T-helper 17 cell (primary cell): Measurements from ENCODE around the gene TENM4. TPM values are rescaled to one million over a fixed set of nuclear protein-coding genes. Genes with fewer than 3 reads are reported as not detected.

ENCODE experiments used
- ATAC-seq: fragments of 150-1000 bp; cut with Tn5 transposase; 2 replicates; pipeline ENCODE4 v1.10.0; 2021; ENCODE audit warnings: mild to moderate bottlenecking, moderate library complexity
- DNase-seq, 3 donors: peaks; one replicate each; pipeline versions ENCODE4 v3.0.0 to v3.0.0-alpha.2; 2020 to 2021
- H3K9me3 ChIP-seq: one replicate; pipeline ENCODE4 v1.7.0; 2013; ENCODE audit warnings: low read length, mild to moderate bottlenecking; ENCODE audit not compliant: control insufficient read depth, poor library complexity, severe bottlenecking
- H3K27ac Mint-ChIP-seq: one replicate; pipeline ENCODE4 v1.8.0; 2022; ENCODE audit warnings: mild to moderate bottlenecking, moderate library complexity, mixed read lengths
- H3K27me3 Mint-ChIP-seq: one replicate; pipeline ENCODE4 v1.8.0; 2022; ENCODE audit warnings: mixed read lengths
- H3K36me3 Mint-ChIP-seq: one replicate; pipeline ENCODE4 v1.8.0; 2022; ENCODE audit warnings: low read depth, mixed read lengths
- H3K4me1 Mint-ChIP-seq: one replicate; pipeline ENCODE4 v1.8.0; 2022; ENCODE audit warnings: mild to moderate bottlenecking, mixed read lengths
- H3K4me3 Mint-ChIP-seq: one replicate; pipeline ENCODE4 v1.8.0; 2022; ENCODE audit warnings: mild to moderate bottlenecking, moderate library complexity, mixed read lengths
- total RNA-seq, 4 donors: library from RNA in 2 of 4; stranded (reverse) in 2 of 4; gene quantifications; one replicate each; pipeline ENCODE4 v1.2.3 and lab custom pipeline; 2022 to 2026

The TENM4 gene
- total RNA-seq, 2 donors from 2014 or later = 0.31 to 0.97 TPM

GRCh38 chr11:78790784-78791183 is 650.0 kb downstream of the TENM4 start:
- Mint-ChIP-seq H3K4me3 (no peak overlapping the region), H3K27me3 (peaks cover 20% of the 10 kb centered on the region), H3K36me3 (no peaks in the 10 kb centered on the region), H3K27ac (no peak overlapping the region), H3K4me1 (no peaks in the 10 kb centered on the region)
- no peak for DNase-seq
- H3K9me3 ChIP-seq = no peaks in the 10 kb centered on the region
- ATAC-seq = no peak

DNA sequence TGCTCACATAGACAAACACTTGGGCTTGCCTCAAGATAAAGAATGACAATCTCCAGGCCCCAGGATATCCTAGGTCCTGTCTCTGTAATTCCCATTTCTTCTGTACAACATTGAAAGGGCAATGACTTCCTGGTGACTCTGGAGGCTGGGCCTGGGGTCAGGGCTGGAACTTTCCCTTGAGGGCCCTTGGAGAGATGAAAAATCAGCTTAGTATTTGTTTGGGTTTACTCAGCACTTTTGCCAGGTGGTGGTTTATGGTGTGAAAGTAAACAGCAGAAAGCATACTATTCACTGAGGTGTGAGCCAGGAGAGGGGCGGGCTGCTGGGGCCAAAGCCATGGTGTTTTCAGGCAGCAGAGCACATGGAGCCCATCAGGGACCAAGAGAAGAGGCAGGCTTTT is 651.5 kb downstream of the TENM4 start:
- ATAC-seq (no peak), DNase-seq (no peak)
- Mint-ChIP-seq H3K27me3 (peaks cover 26% of the 10 kb centered on the region), H3K4me1 (no peaks in the 10 kb centered on the region), H3K36me3 (no peaks in the 10 kb centered on the region), H3K4me3 (no peak overlapping the region), H3K27ac (no peak overlapping the region)
- H3K9me3 ChIP-seq = no peaks in the 10 kb centered on the region

DNA sequence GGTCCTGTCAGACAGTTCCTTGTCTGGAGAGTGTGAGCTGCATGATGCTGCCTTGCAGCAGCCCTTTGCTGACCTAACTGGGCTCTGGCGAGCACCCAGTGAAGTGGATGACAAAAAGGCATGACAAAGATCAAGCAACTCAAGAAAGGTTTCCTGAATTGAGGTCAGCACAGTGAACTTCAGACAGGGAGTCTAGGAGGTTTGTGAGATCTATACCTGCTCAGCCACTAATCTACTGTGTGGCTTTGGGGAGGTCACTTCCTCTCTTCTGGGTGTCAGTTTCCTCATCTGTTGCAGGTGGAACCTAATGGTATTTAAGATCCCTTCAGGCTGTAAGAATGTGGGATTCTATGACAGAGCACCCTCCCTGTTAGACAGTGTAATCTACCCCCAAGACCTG is 652.3 kb downstream of the TENM4 start:
- no peaks in the 10 kb centered on the region for H3K9me3 ChIP-seq
- no peak for DNase-seq
- H3K4me3 Mint-ChIP-seq = no peak overlapping the region
- H3K27me3 Mint-ChIP-seq = peaks cover 25% of the 10 kb centered on the region
- no peak overlapping the region for H3K27ac Mint-ChIP-seq
- no peaks in the 10 kb centered on the region for H3K4me1 Mint-ChIP-seq
- H3K36me3 Mint-ChIP-seq = no peaks in the 10 kb centered on the region
- ATAC-seq = no peak

- Mint-ChIP-seq H3K36me3 (no peaks in the 10 kb centered on the region), H3K4me1 (no peaks in the 10 kb centered on the region), H3K4me3 (no peak overlapping the region), H3K27ac (no peak overlapping the region), H3K27me3 (peaks cover 25% of the 10 kb centered on the region)
- no peak for ATAC-seq
- H3K9me3 ChIP-seq = no peaks in the 10 kb centered on the region
- no peak for DNase-seq
These were observed 653.1 kb downstream of the TENM4 start for GRCh38 chr11:78787696-78788095.

- no peak for ATAC-seq
- no peak overlapping the region for H3K4me3 Mint-ChIP-seq
- H3K27ac Mint-ChIP-seq = no peak overlapping the region
- H3K27me3 Mint-ChIP-seq = peaks cover 26% of the 10 kb centered on the region
- H3K4me1 Mint-ChIP-seq = no peaks in the 10 kb centered on the region
- H3K36me3 Mint-ChIP-seq = no peaks in the 10 kb centered on the region
- no peak for DNase-seq
- no peaks in the 10 kb centered on the region for H3K9me3 ChIP-seq
These were observed 654.1 kb downstream of the TENM4 start for GRCh38 chr11:78786746-78787145.

DNA sequence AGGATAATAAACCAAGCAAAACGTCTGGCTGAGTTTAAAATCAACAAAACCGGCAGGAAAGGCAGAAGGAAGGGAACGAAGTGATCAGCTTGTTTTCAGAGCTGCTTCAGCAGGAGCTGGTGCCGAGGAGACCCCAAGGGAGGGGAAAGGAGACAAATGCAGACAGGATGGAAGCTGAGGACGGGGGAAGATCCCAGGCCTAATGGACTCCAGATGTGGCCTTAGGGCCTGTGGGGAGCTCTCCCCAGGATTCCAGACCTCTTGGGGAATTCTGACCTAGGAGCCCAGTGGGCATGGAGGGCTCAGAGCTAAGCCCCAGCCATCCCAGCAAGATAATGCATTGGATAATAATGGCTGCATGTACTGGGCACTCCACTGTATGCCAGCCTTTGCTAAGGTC is 654.7 kb downstream of the TENM4 start:
- no peaks in the 10 kb centered on the region for H3K4me1 Mint-ChIP-seq

GRCh38 chr11:78784321-78785061 is 656.3 kb downstream of the TENM4 start:
- no peaks in the 10 kb centered on the region for H3K36me3 Mint-ChIP-seq
- no peak overlapping the region for H3K27ac Mint-ChIP-seq

More for the DNA sequence above, 654.7 kb downstream of the TENM4 start:
- no peaks in the 10 kb centered on the region for H3K36me3 Mint-ChIP-seq
- ATAC-seq (no peak), DNase-seq (no peak)
- H3K27ac Mint-ChIP-seq = no peak overlapping the region
- peaks cover 26% of the 10 kb centered on the region for H3K27me3 Mint-ChIP-seq
- H3K4me3 Mint-ChIP-seq = no peak overlapping the region
- no peaks in the 10 kb centered on the region for H3K9me3 ChIP-seq

DNA sequence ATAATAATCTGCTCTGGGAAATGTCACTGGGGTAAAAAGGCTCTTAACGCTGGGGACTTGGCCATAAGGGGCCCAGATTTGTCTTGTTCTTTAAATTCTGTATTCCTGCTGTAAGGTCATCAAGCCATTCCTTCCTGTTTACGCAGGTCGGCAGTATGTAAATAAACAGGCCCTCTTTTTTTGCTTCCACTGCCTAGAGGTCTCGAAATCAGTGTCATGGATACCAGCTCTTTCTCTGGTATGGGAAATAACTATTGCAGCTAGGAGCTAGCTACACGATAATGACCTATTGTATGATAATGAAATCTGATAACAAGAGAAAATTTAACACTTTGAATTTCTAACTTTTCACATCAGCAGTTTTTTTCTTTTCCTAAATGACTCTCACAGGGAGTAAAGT is 657.0 kb downstream of the TENM4 start:
- no peaks in the 10 kb centered on the region for H3K9me3 ChIP-seq
- Mint-ChIP-seq H3K4me1 (no peaks in the 10 kb centered on the region), H3K36me3 (no peaks in the 10 kb centered on the region), H3K27ac (no peak overlapping the region), H3K27me3 (peaks cover 28% of the 10 kb centered on the region), H3K4me3 (no peak overlapping the region)
- ATAC-seq (no peak), DNase-seq (no peak)

More at GRCh38 chr11:78784321-78785061, 656.3 kb downstream of the TENM4 start:
- no peaks in the 10 kb centered on the region for H3K9me3 ChIP-seq
- DNase-seq = no peak
- ATAC-seq = no peak
- H3K4me1 Mint-ChIP-seq = no peaks in the 10 kb centered on the region
- no peak overlapping the region for H3K4me3 Mint-ChIP-seq
- H3K27me3 Mint-ChIP-seq = peaks cover 31% of the 10 kb centered on the region

- H3K36me3 Mint-ChIP-seq = no peaks in the 10 kb centered on the region
- DNase-seq (no peak), ATAC-seq (no peak)
- no peak overlapping the region for H3K4me3 Mint-ChIP-seq
- no peak overlapping the region for H3K27ac Mint-ChIP-seq
- H3K27me3 Mint-ChIP-seq = peaks cover 28% of the 10 kb centered on the region
- no peaks in the 10 kb centered on the region for H3K9me3 ChIP-seq
- no peaks in the 10 kb centered on the region for H3K4me1 Mint-ChIP-seq
These were observed 657.5 kb downstream of the TENM4 start for GRCh38 chr11:78783301-78783700.

- DNase-seq = no peak
- Mint-ChIP-seq H3K4me1 (no peaks in the 10 kb centered on the region), H3K27ac (no peak overlapping the region), H3K4me3 (no peak overlapping the region), H3K36me3 (no peaks in the 10 kb centered on the region), H3K27me3 (peaks cover 28% of the 10 kb centered on the region)
- H3K9me3 ChIP-seq = no peaks in the 10 kb centered on the region
- no peak for ATAC-seq
These were observed 658.1 kb downstream of the TENM4 start for GRCh38 chr11:78782725-78783124.

GRCh38 chr11:78780889-78781288 is 659.9 kb downstream of the TENM4 start:
- no peaks in the 10 kb centered on the region for H3K9me3 ChIP-seq
- Mint-ChIP-seq H3K27ac (no peak overlapping the region), H3K4me3 (no peak overlapping the region), H3K36me3 (no peaks in the 10 kb centered on the region), H3K27me3 (peaks cover 28% of the 10 kb centered on the region), H3K4me1 (no peaks in the 10 kb centered on the region)
- DNase-seq (no peak), ATAC-seq (no peak)

DNA sequence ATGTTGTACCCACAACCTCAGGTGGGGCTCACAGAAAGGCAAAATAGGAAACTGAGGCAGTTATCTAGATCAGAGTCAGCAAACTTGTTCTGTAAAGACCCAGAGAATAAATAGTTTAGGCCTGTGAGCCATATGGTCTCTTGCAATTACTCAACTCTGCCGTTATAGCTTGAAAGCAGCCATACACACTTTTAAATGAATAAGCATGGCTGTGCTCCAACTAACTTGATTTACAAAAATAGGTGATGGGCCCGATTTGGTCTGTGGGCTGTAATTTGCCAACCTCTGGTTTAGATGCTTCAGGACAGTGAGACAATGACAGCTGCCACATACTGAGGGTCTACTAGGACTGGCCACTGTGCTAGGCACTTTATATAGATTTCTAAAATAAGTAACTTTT is 667.3 kb downstream of the TENM4 start:
- no peaks in the 10 kb centered on the region for H3K36me3 Mint-ChIP-seq
- no peak overlapping the region for H3K4me3 Mint-ChIP-seq
- H3K4me1 Mint-ChIP-seq = no peaks in the 10 kb centered on the region
- no peak overlapping the region for H3K27ac Mint-ChIP-seq
- ATAC-seq (no peak), DNase-seq (no peak)
- no peaks in the 10 kb centered on the region for H3K9me3 ChIP-seq
- peaks cover 33% of the 10 kb centered on the region for H3K27me3 Mint-ChIP-seq

GRCh38 chr11:78773077-78773476 is 667.8 kb downstream of the TENM4 start:
- DNase-seq = no peak
- H3K27me3 Mint-ChIP-seq = peaks cover 37% of the 10 kb centered on the region
- no peak overlapping the region for H3K4me3 Mint-ChIP-seq
- H3K9me3 ChIP-seq = no peaks in the 10 kb centered on the region
- H3K27ac Mint-ChIP-seq = no peak overlapping the region
- H3K4me1 Mint-ChIP-seq = no peaks in the 10 kb centered on the region
- ATAC-seq = no peak
- no peaks in the 10 kb centered on the region for H3K36me3 Mint-ChIP-seq

DNA sequence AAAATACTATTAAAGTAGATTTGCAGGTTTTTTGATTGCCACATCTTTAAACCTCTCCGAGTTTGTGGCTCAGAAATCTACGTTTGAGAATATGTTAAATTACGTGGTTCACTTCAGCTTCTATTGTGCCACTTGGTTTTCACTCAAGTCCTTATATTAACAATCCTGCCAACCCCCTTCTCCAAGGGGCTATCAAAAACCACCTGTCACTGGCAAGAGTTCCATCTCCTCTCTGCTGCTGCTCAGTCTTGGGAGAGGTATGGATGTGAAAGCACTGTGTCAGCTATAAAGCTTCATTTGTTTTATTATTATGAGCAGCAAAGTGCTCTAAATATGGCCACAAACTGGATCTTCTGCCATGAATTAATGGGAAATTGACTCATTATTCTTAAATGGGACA is 668.6 kb downstream of the TENM4 start:
- ATAC-seq = no peak
- no peaks in the 10 kb centered on the region for H3K36me3 Mint-ChIP-seq
- H3K27me3 Mint-ChIP-seq = peaks cover 40% of the 10 kb centered on the region
- no peaks in the 10 kb centered on the region for H3K9me3 ChIP-seq
- no peak overlapping the region for H3K4me3 Mint-ChIP-seq
- no peak overlapping the region for H3K27ac Mint-ChIP-seq
- no peak for DNase-seq
- H3K4me1 Mint-ChIP-seq = no peaks in the 10 kb centered on the region
